ENCODE measurements around the gene PREX1.

- TF ChIP-seq CTCF (IDR thresholded peaks at IDR 0.05) (no peak), POLR2A (IDR thresholded peaks at IDR 0.05) (no peak)
Measured at GRCh38 chr20:48722002-48722731, 105.6 kb downstream of the PREX1 start.

All from ovary (tissue), 3 donors.